HEK293 (cell line): ENCODE data around the gene ZNF33A.

ENCODE experiments used
- CTCF ChIA-PET: fragments of 350-600 bp; formaldehyde crosslinking; extraction: SDS; loops from one replicate; lab custom pipeline; 2021; ENCODE audit warnings: antibody characterized with exemption; lab: Yijun Ruan, JAX
- POLR2A ChIA-PET: fragments of 300-600 bp; formaldehyde crosslinking; extraction: SDS; loops from one replicate; lab custom pipeline; 2020; ENCODE audit warnings: antibody characterized with exemption, inconsistent platforms; lab: Yijun Ruan, JAX
- H3K27ac ChIP-seq: fragments of 200-500 bp; sonication (Bioruptor generic); 2 replicates; pipeline ENCODE4 v1.5.1; 2014; ENCODE audit warnings: low read depth, low read length, control low read depth, inconsistent platforms; ENCODE audit errors: extremely low read depth
- H3K36me3 ChIP-seq, 2 experiments: fragments of 200-500 bp in 1 of 2; sonication (Bioruptor generic) in 1 of 2; 1 replicate in 1 of 2; 2 replicates in 1 of 2; pipeline ENCODE4 v1.5.1; 2014 to 2017; ENCODE audit warnings: inconsistent platforms in 2 of 2, low read length in 2 of 2; ENCODE audit not compliant: control insufficient read depth in 2 of 2, insufficient read depth in 1 of 2
- H3K4me1 ChIP-seq: fragments of 200-500 bp; sonication (Bioruptor generic); 2 replicates; pipeline ENCODE4 v1.5.1; 2014; ENCODE audit warnings: mild to moderate bottlenecking, low read length, inconsistent platforms; ENCODE audit not compliant: control insufficient read depth, insufficient read depth
- H3K4me3 ChIP-seq: 2 replicates; pipeline ENCODE4 v1.5.1; 2011; ENCODE audit warnings: low read depth, mild to moderate bottlenecking, control low read depth, low read length, moderate library complexity
- H3K9me3 ChIP-seq: fragments of 200-500 bp; sonication (Bioruptor generic); 2 replicates; pipeline ENCODE4 v1.5.1; 2014; ENCODE audit warnings: low read depth, low read length, inconsistent platforms; ENCODE audit not compliant: control insufficient read depth, insufficient read depth
- ATF2 ChIP-seq: fragments of 450-650 bp; formaldehyde crosslinking; IDR thresholded peaks from 2 replicates; pipeline ENCODE4 v1.5.1; 2016; ENCODE audit warnings: missing biosample characterization, missing genetic modification characterization, low read depth
- FEZF1 ChIP-seq: fragments of 450-650 bp; formaldehyde crosslinking; IDR thresholded peaks from 2 replicates; pipeline ENCODE4 v1.5.1; 2016; ENCODE audit warnings: missing biosample characterization, missing genetic modification characterization
- HOXA7 ChIP-seq: sonication (generic); formaldehyde crosslinking; IDR thresholded peaks from 2 replicates; pipeline ENCODE4 v1.8.1; 2022; ENCODE audit warnings: missing genetic modification reagents, borderline replicate concordance
- PRDM1 ChIP-seq: fragments of 450-650 bp; formaldehyde crosslinking; IDR thresholded peaks from 2 replicates; pipeline ENCODE4; 2016; ENCODE audit warnings: missing biosample characterization, missing genetic modification characterization
- YY2 ChIP-seq: fragments of 450-650 bp; formaldehyde crosslinking; IDR thresholded peaks from 2 replicates; pipeline ENCODE4 v1.5.1; 2016; ENCODE audit warnings: missing biosample characterization, missing genetic modification characterization
- ZBTB11 ChIP-seq: fragments of 450-650 bp; formaldehyde crosslinking; conservative IDR thresholded peaks from 2 replicates; pipeline ENCODE4 v1.5.1; 2016; ENCODE audit warnings: low read depth, missing biosample characterization, missing genetic modification characterization
- ZBTB48 ChIP-seq: fragments of 450-650 bp; formaldehyde crosslinking; IDR thresholded peaks from 2 replicates; pipeline ENCODE4 v1.5.1; 2016; ENCODE audit warnings: missing biosample characterization, missing genetic modification characterization
- ZBTB7A ChIP-seq: fragments of 450-650 bp; formaldehyde crosslinking; IDR thresholded peaks from 2 replicates; pipeline ENCODE4 v1.5.1; 2016; ENCODE audit warnings: low read depth, missing biosample characterization, missing genetic modification characterization
- ZIC2 ChIP-seq: fragments of 450-650 bp; formaldehyde crosslinking; IDR thresholded peaks from 2 replicates; pipeline ENCODE4 v1.5.1; 2016; ENCODE audit warnings: missing biosample characterization, missing genetic modification characterization
- ZNF10 ChIP-seq: fragments of 450-650 bp; formaldehyde crosslinking; IDR thresholded peaks from 2 replicates; pipeline ENCODE4 v1.5.1; 2017; ENCODE audit warnings: missing biosample characterization, missing genetic modification characterization
- ZNF121 ChIP-seq: fragments of 450-650 bp; formaldehyde crosslinking; IDR thresholded peaks from 2 replicates; pipeline ENCODE4 v1.5.1; 2016; ENCODE audit warnings: missing biosample characterization, missing genetic modification characterization
- ZNF202 ChIP-seq: fragments of 450-650 bp; formaldehyde crosslinking; IDR thresholded peaks from 2 replicates; pipeline ENCODE4 v1.5.1; 2016; ENCODE audit warnings: missing biosample characterization, missing genetic modification characterization, borderline replicate concordance
- ZNF350 ChIP-seq: fragments of 450-650 bp; formaldehyde crosslinking; IDR thresholded peaks from 2 replicates; pipeline ENCODE4 v1.5.0; 2017; ENCODE audit warnings: missing biosample characterization, mild to moderate bottlenecking, missing genetic modification characterization
- ZNF366 ChIP-seq: fragments of 450-650 bp; formaldehyde crosslinking; conservative IDR thresholded peaks from 2 replicates; pipeline ENCODE4 v1.5.1; 2016; ENCODE audit warnings: missing biosample characterization, missing genetic modification characterization
- ZNF37A ChIP-seq: fragments of 450-650 bp; IDR thresholded peaks from 2 replicates; pipeline ENCODE4 v1.5.1; 2018; ENCODE audit warnings: missing biosample characterization, missing genetic modification characterization
- ZNF433 ChIP-seq: fragments of 450-650 bp; formaldehyde crosslinking; IDR thresholded peaks from 2 replicates; pipeline ENCODE4 v1.5.1; 2016; ENCODE audit warnings: missing biosample characterization, missing genetic modification characterization, low read depth
- ZNF48 ChIP-seq: fragments of 450-650 bp; formaldehyde crosslinking; IDR thresholded peaks from 2 replicates; pipeline ENCODE4 v1.5.1; 2016; ENCODE audit warnings: missing biosample characterization, missing genetic modification characterization
- ZNF510 ChIP-seq: fragments of 450-650 bp; formaldehyde crosslinking; IDR thresholded peaks from 2 replicates; pipeline ENCODE4 v1.5.1; 2018; ENCODE audit warnings: mild to moderate bottlenecking, missing genetic modification characterization, missing biosample characterization; ENCODE audit not compliant: insufficient replicate concordance
- ZNF513 ChIP-seq: fragments of 450-650 bp; IDR thresholded peaks from 2 replicates; pipeline ENCODE4 v1.5.1; 2018; ENCODE audit warnings: missing biosample characterization, missing genetic modification characterization
- ZNF548 ChIP-seq: fragments of 450-650 bp; formaldehyde crosslinking; IDR thresholded peaks from 2 replicates; pipeline ENCODE4 v1.5.1; 2016; ENCODE audit warnings: missing biosample characterization, missing genetic modification characterization
- ZNF549 ChIP-seq: fragments of 450-650 bp; IDR thresholded peaks from 2 replicates; pipeline ENCODE4 v1.5.1; 2018; ENCODE audit warnings: missing biosample characterization, missing genetic modification characterization, mild to moderate bottlenecking, inconsistent platforms, moderate library complexity
- ZNF560 ChIP-seq: fragments of 450-650 bp; formaldehyde crosslinking; IDR thresholded peaks from 2 replicates; pipeline ENCODE4 v1.5.1; 2017; ENCODE audit warnings: missing biosample characterization, missing genetic modification characterization, borderline replicate concordance
- ZNF580 ChIP-seq: fragments of 450-650 bp; formaldehyde crosslinking; IDR thresholded peaks from 2 replicates; pipeline ENCODE4 v1.5.1; 2016; ENCODE audit warnings: missing biosample characterization, missing genetic modification characterization
- ZNF645 ChIP-seq: fragments of 450-650 bp; formaldehyde crosslinking; IDR thresholded peaks from 2 replicates; pipeline ENCODE4; 2016; ENCODE audit warnings: missing biosample characterization, missing genetic modification characterization
- ZNF701 ChIP-seq: fragments of 450-650 bp; formaldehyde crosslinking; IDR thresholded peaks from 2 replicates; pipeline ENCODE4 v1.5.1; 2016; ENCODE audit warnings: missing biosample characterization, missing genetic modification characterization
- ZNF707 ChIP-seq: fragments of 450-650 bp; formaldehyde crosslinking; IDR thresholded peaks from 2 replicates; pipeline ENCODE4 v1.5.1; 2016; ENCODE audit warnings: missing biosample characterization, missing genetic modification characterization
- ZNF768 ChIP-seq: fragments of 450-650 bp; formaldehyde crosslinking; IDR thresholded peaks from 2 replicates; pipeline ENCODE4 v1.5.1; 2018; ENCODE audit warnings: missing biosample characterization, mild to moderate bottlenecking, missing genetic modification characterization
- ZNF830 ChIP-seq: fragments of 450-650 bp; IDR thresholded peaks from 2 replicates; pipeline ENCODE4 v1.5.0; 2018; ENCODE audit warnings: missing biosample characterization, missing genetic modification characterization, low read depth, mild to moderate bottlenecking, moderate library complexity

ZNF33A gene

GRCh38 chr10:37975401-37975991 lies 35.0 kb upstream of the ZNF33A start:
- CTCF ChIA-PET, result interaction anchor here (0.9 to 1.0 kb wide), 3 partner anchors 11 to 175 kb away, joined by 3 to 4 read pairs (median 3); no protein-coding TSS in a partner anchor
- no peaks in the 10 kb centered on the region for H3K4me1 ChIP-seq

GRCh38 chr10:37976091-37976879 lies 34.2 kb upstream of the ZNF33A start, which contains the start of gene ZNF25:
Gene ZNF25, minus strand, starts transcription at chr10:37976647. Its CDS starts 4,925 bp downstream, at chr10:37971722.
- H3K4me1 ChIP-seq, result no peaks in the 10 kb centered on the region
- peak within 1 kb of the TSS; percentile 79 for H3K27ac ChIP-seq
- peak within 1 kb of the TSS; percentile 65 for H3K4me3 ChIP-seq
- ChIA-PET CTCF (interaction anchor here (0.5 to 1.2 kb wide), 16 partner anchors 9 to 728 kb away, joined by 3 to 6 read pairs (median 3); partner anchors contain the start of gene ZNF248), POLR2A (interaction anchor here (0.6 to 1.2 kb wide), 4 partner anchors 14 to 118 kb away, joined by 3 to 9 read pairs (median 6); partner anchors contain the start of genes ZNF33A and ZNF37A)
- H3K36me3 ChIP-seq, result no peaks in the 10 kb centered on the region
- H3K9me3 ChIP-seq, result no peaks in the 10 kb centered on the region
- TF ChIP-seq ZNF513 (tag by site-specific recombination) (no peak), ZNF548 (no peak), PRDM1 (no peak), FEZF1 (tag by site-specific recombination) (no peak), ZNF768 (no peak), ZBTB11 (no peak), ZNF707 (tag by site-specific recombination) (no peak), ZNF350 (tag by site-specific recombination) (no peak), ZNF37A (tag by site-specific recombination) (no peak), ZNF560 (tag by site-specific recombination) (no peak), ZNF549 (no peak), ZNF830 (tag by site-specific recombination) (no peak), ZNF10 (tag by site-specific recombination) (no peak), ZNF366 (tag by site-specific recombination) (no peak), ZBTB48 (tag by site-specific recombination) (peak; percentile 43; the same call in 1 of the 2 replicates)

More at GRCh38 chr10:37975401-37975991, 35.0 kb upstream of the ZNF33A start:
- H3K4me3 ChIP-seq, result peak overlapping the region; percentile 65
- H3K36me3 ChIP-seq, result no peaks in the 10 kb centered on the region
- H3K27ac ChIP-seq, result peak overlapping the region; percentile 79; the same call in 1 of the 2 replicates
- no peaks in the 10 kb centered on the region for H3K9me3 ChIP-seq
- TF ChIP-seq ZNF366 (tag by site-specific recombination), result no peak
- no peak for TF ChIP-seq ZNF433 (tag by site-specific recombination)
- no peak for TF ChIP-seq ZNF830 (tag by site-specific recombination)
- TF ChIP-seq ATF2 (tag by site-specific recombination), result no peak
- no peak for TF ChIP-seq ZBTB7A
- no peak for TF ChIP-seq ZNF48
- TF ChIP-seq ZNF549, result no peak
- no peak for TF ChIP-seq ZNF701 (tag by site-specific recombination)
- TF ChIP-seq HOXA7 (CRISPR knock-in tag), result no peak
- no peak for TF ChIP-seq ZNF510 (tag by site-specific recombination)
- TF ChIP-seq ZIC2 (tag by site-specific recombination), result no peak
- no peak for TF ChIP-seq ZNF645 (tag by site-specific recombination)
- no peak for TF ChIP-seq ZNF580 (tag by site-specific recombination)
- no peak for TF ChIP-seq ZNF202
- TF ChIP-seq ZNF121 (tag by site-specific recombination), result no peak
- TF ChIP-seq YY2, result no peak
- POLR2A ChIA-PET, result interaction anchor here (0.5 to 1.1 kb wide), 3 partner anchors 35 to 1854 kb away, joined by 3 to 6 read pairs (median 4); partner anchors contain the start of gene ZNF33A
